GM18505 (cell line): ENCODE measurements around the gene LSAMP.
A peak's percentile ranks its signal among the peaks of the same experiment; 100 is the strongest.

Source experiments
- ATAC-seq: cut with Tn5 transposase; IDR thresholded peaks from one replicate; pipeline ENCODE4 v1.9.1; 2021; ENCODE audit not compliant: unreplicated experiment
- POLR2A ChIP-seq: IDR thresholded peaks from 4 replicates; pipeline ENCODE4 v1.6.1; 2011; ENCODE audit warnings: borderline replicate concordance; ENCODE audit not compliant: insufficient read depth, insufficient read length; ENCODE audit errors: extremely low read depth

LSAMP gene

DNA sequence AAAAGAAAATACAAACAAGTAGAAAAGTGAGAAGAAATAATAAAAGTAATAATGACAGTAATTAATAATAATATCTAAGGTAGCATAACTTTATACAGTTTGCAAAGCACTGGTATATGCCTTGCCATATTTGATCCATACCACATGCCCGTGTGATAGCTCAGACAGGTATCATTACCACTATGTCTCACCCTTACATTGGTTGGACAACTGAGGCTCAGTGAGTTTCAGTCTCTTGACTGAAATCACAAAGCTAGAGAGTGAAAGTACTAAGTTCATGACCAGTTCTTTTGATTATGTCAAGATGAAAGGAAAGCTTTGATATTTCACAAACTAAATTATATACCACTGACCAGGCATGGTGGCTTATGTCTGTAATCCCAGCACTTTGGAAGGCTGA lies 413.1 kb downstream of the LSAMP start:
- ATAC-seq: no peak
- no peak for TF ChIP-seq POLR2A

DNA sequence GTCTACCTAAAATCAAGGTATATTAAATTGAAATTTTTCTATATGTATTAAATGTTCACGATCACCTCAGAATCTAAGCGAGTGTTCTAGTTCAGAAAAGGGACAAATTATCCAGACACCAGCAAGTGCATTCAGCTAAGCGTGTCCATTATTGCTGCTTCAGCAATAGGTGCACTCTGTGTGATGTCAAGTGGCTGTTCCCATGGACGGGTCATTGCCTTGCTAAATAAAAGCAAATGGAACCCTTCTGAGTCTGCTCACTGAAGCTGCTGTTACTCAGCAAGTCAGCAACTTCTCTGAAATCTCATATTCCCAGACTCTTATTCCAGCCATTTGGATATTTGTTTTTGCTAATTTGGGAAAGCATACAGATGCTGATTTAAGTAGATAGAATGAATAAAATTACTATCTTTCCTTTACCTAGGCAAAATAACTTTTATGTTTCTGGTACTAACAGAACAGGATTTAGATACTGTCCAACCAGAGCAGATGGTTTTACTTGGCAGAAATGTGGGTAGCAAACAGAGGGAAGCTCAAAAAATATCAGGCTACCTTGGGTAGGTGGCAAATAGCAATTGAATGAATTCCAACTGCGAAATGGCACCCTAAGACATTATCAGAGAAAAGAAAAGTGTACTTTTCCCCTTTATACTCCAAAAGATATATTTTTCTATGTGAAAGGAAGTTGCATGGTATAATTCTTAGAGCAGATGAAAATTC lies 415.0 kb downstream of the LSAMP start:
- no peak for ATAC-seq
- no peak for TF ChIP-seq POLR2A

DNA sequence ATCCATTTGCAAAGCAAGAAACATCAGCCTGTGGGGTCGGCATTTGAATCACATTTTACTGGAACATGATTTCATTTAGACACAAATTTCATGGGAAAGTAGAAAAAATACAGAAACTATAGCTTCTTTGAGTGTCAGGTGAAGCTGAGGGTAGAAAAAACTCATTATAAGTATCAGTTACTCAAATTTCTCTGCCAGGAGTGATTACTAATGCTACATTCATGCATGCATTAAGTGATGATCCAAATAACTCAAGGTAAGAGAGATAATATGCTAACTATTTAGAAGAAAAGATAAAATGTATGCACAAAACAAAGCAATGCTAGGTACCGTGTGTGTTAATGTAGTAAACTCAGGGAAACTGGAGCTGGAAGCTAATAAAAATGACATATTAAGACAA lies 416.0 kb downstream of the LSAMP start:
- no peak for TF ChIP-seq POLR2A
- ATAC-seq: no peak

DNA sequence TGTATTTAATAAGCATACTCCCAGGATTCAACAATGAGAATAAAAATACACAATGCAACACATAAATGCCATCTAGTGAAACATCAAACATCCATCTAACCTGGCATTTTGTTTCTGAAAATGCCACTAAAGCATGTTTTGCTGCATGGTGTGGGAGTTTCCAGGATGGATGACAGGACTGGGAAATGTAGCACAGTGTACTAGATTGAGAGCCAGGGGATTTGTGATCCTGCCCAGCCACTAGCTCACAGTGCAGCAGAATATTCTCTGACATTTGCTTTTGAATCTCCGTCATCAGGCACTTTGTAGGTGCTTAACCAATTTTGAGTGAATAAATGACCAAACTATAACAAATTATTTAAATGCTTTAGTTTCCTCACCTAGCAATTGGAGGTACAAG lies 417.1 kb downstream of the LSAMP start:
- ATAC-seq: no peak
- TF ChIP-seq POLR2A: no peak

GRCh38 chr3:116020989-116021388 lies 424.3 kb downstream of the LSAMP start:
- TF ChIP-seq POLR2A: no peak
- no peak for ATAC-seq

DNA sequence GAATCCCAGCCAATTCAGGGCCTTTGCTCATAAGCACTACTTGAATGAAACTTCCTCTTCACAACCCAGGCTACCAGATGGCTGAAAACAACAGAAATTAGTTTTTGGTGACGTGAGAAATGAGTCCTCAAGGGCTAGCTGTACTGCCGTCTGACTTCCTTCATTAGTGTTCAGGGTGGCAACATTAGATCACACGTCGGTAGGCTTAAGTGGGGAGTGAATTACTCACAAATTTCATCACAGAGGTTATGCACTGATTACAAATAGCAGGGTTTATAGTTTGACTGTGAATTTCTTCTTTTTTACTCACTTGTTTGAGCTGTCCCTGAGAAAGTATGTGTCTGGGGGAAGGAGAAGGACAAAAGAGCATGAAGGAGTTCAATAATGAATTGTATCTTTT lies 424.8 kb downstream of the LSAMP start:
- peak; percentile 90 for ATAC-seq
- TF ChIP-seq POLR2A: no peak

GRCh38 chr3:116019254-116019763 lies 426.0 kb downstream of the LSAMP start:
- no peak for ATAC-seq
- TF ChIP-seq POLR2A: no peak

GRCh38 chr3:116018646-116019045 lies 426.6 kb downstream of the LSAMP start:
- ATAC-seq: no peak
- no peak for TF ChIP-seq POLR2A

- no peak for TF ChIP-seq POLR2A
- no peak for ATAC-seq
These were observed 429.4 kb downstream of the LSAMP start for GRCh38 chr3:116015931-116016330.

DNA sequence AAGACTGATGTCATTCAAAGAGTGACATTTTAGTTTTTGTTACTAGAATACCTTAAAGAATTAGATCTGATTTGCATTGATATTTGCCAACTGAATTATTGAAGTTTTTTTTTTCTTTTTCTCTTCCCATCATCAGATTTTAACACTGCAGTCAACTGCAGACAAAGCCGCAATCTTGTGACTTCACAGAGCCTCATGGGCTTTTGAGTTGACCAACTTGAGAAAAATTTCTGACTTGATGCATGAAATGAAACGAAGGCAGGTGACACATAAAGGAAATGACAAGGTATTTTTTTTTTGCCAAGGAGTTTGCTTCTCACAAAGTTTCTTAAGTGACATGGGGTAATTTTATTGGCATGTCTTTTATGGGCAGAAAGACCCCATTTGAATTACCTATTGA lies 438.3 kb downstream of the LSAMP start:
- TF ChIP-seq POLR2A: no peak
- no peak for ATAC-seq

DNA sequence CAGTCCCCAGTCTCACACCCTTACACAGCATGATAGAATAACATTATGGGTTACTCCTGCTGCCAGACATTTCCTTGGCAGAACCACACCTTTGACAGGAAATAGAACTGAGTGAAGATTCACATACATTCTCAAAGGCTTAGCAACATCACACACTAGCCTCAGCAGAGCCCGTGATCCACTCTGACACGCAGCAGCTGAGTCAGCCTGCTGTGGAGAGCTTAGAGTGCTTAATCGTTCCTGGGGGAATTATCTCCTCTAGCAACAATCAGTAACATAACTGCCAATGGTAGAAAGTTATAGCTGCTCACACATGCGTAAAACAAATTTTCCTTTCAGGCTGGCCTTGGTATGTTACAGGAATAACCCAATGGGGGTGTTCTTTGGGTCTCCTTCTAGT lies 439.9 kb downstream of the LSAMP start:
- no peak for TF ChIP-seq POLR2A
- no peak for ATAC-seq

- TF ChIP-seq POLR2A: no peak
- no peak for ATAC-seq
These were observed 443.1 kb downstream of the LSAMP start for GRCh38 chr3:116002235-116002634.

- TF ChIP-seq POLR2A: no peak
- ATAC-seq: no peak
These were observed 444.1 kb downstream of the LSAMP start for GRCh38 chr3:116001151-116001621.

DNA sequence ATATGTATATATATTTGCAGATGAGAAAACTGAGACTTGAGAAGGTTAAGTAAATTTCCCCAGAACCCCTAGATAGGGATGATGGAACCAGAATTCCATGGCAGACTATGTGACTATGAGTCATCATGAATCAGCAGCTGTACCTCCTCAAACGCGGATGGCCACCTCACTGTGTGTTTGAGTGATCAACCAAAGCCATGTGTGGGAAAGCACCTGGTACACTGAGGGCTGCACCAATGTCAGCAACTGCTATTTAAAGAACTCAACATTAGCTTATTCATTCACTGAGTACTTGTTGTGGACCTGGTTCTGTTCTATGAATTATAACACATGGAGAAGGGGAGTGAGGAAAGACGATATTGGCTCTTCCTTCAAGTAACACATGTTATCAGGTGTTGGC lies 445.0 kb downstream of the LSAMP start:
- no peak for TF ChIP-seq POLR2A
- peak; percentile 79 for ATAC-seq

GRCh38 chr3:115999613-116000012 lies 445.7 kb downstream of the LSAMP start:
- ATAC-seq: no peak
- TF ChIP-seq POLR2A: no peak

- no peak for ATAC-seq
- TF ChIP-seq POLR2A: no peak
These were observed 446.2 kb downstream of the LSAMP start for GRCh38 chr3:115999001-115999585.
